CD14-positive monocyte (primary cell): ENCODE data around the gene KIF20B. TPM values are rescaled to one million over a fixed set of nuclear protein-coding genes. Genes with fewer than 3 reads are reported as not detected.

Experiments
- DNase-seq, 3 donors: peaks; one replicate each; pipeline ENCODE4 v3.0.0-alpha.2; 2011 to 2022
- H2AFZ ChIP-seq: 2 replicates; pipeline ENCODE4 v1.6.0; 2012; ENCODE audit warnings: mild to moderate bottlenecking, low read depth, low read length, inconsistent platforms; ENCODE audit not compliant: insufficient read depth, poor library complexity, severe bottlenecking
- H3K27ac ChIP-seq, 2 donors: 1 replicate in 1 of 2; 2 replicates in 1 of 2; pipeline ENCODE4 v1.5.1; 2012 to 2013; ENCODE audit warnings: low read length in 2 of 2, control low read depth in 1 of 2, inconsistent platforms in 1 of 2, low read depth in 1 of 2, mild to moderate bottlenecking in 1 of 2
- H3K27me3 ChIP-seq, 2 donors: one replicate each; pipeline versions ENCODE4 v1.6.0 to v1.6.1; 2011 to 2013; ENCODE audit warnings: low read length in 2 of 2; ENCODE audit not compliant: control insufficient read depth in 2 of 2, insufficient read depth in 2 of 2
- H3K36me3 ChIP-seq, 2 donors: replicated peaks in 1 of 2; 1 replicate in 1 of 2; 2 replicates in 1 of 2; pipeline versions ENCODE4 v1.5.1 to v1.6.1; 2012 to 2013; ENCODE audit warnings: low read length in 2 of 2, control low read depth in 1 of 2, inconsistent platforms in 1 of 2, mild to moderate bottlenecking in 1 of 2; ENCODE audit not compliant: insufficient read depth in 2 of 2, control insufficient read depth in 1 of 2
- H3K4me1 ChIP-seq, 2 donors: 1 replicate in 1 of 2; 2 replicates in 1 of 2; pipeline versions ENCODE4 v1.5.1 to v1.6.1; 2012 to 2013; ENCODE audit warnings: low read length in 2 of 2, control low read depth in 1 of 2, inconsistent platforms in 1 of 2, mild to moderate bottlenecking in 1 of 2, moderate library complexity in 1 of 2; ENCODE audit not compliant: insufficient read depth in 2 of 2, control insufficient read depth in 1 of 2
- H3K4me2 ChIP-seq: replicated peaks from 2 replicates; pipeline ENCODE3; 2012; ENCODE audit warnings: low read length, moderate library complexity, mild to moderate bottlenecking; ENCODE audit not compliant: poor library complexity, severe bottlenecking; ENCODE audit errors: extremely low read depth
- H3K4me3 ChIP-seq, 3 experiments: fragments of 200-600 bp in 1 of 3; sonication (generic) in 1 of 3; replicated peaks in 1 of 3; 1 replicate in 2 of 3; 2 replicates in 1 of 3; pipeline ENCODE4 v1.5.1; 2011 to 2013; ENCODE audit warnings: low read length in 3 of 3, mild to moderate bottlenecking in 3 of 3, control low read depth in 2 of 3, low read depth in 2 of 3, inconsistent platforms in 1 of 3, moderate library complexity in 1 of 3
- H3K79me2 ChIP-seq: 2 replicates; pipeline ENCODE4 v1.6.0; 2012; ENCODE audit warnings: mild to moderate bottlenecking, control low read depth, inconsistent platforms, low read length, moderate library complexity; ENCODE audit not compliant: insufficient read depth
- H3K9ac ChIP-seq: 2 replicates; pipeline ENCODE4 v1.6.0; 2017; ENCODE audit warnings: low read length, mild to moderate bottlenecking; ENCODE audit not compliant: insufficient read depth, poor library complexity, severe bottlenecking
- H3K9me3 ChIP-seq, 2 donors: replicated peaks in 1 of 2; 1 replicate in 1 of 2; 2 replicates in 1 of 2; pipeline versions ENCODE4 v1.5.1 to v1.6.1; 2012 to 2013; ENCODE audit warnings: low read length in 2 of 2, control low read depth in 1 of 2; ENCODE audit not compliant: control insufficient read depth in 1 of 2, insufficient read depth in 1 of 2
- H4K20me1 ChIP-seq: 2 replicates; pipeline ENCODE4 v1.6.0; 2012; ENCODE audit warnings: mild to moderate bottlenecking, low read length, control low read depth, moderate library complexity; ENCODE audit not compliant: insufficient read depth
- H3K27ac Mint-ChIP-seq, 7 donors: one replicate each; pipeline ENCODE4 v1.8.0; 2020; ENCODE audit warnings: mild to moderate bottlenecking in 7 of 7, mixed read lengths in 7 of 7, moderate library complexity in 6 of 7, inconsistent platforms in 2 of 7
- H3K27me3 Mint-ChIP-seq, 3 donors: one replicate each; pipeline ENCODE4 v1.8.0; 2021 to 2022; ENCODE audit warnings: low read depth in 3 of 3, mild to moderate bottlenecking in 3 of 3, mixed read lengths in 3 of 3, moderate library complexity in 3 of 3, inconsistent platforms in 1 of 3
- H3K36me3 Mint-ChIP-seq, 2 donors: one replicate each; pipeline ENCODE4 v1.8.0; 2020; ENCODE audit warnings: mixed read lengths in 2 of 2, inconsistent platforms in 1 of 2, mild to moderate bottlenecking in 1 of 2
- H3K4me1 Mint-ChIP-seq: one replicate; pipeline ENCODE4 v1.8.0; 2020; ENCODE audit warnings: mild to moderate bottlenecking, mixed read lengths
- H3K4me3 Mint-ChIP-seq, 2 donors: one replicate each; pipeline ENCODE4 v1.8.0; 2020; ENCODE audit warnings: mild to moderate bottlenecking in 2 of 2, mixed read lengths in 2 of 2, moderate library complexity in 1 of 2
- H3K9me3 Mint-ChIP-seq, 7 donors: one replicate each; pipeline ENCODE4 v1.8.0; 2020 to 2022; ENCODE audit warnings: mixed read lengths in 7 of 7, mild to moderate bottlenecking in 6 of 7, moderate library complexity in 6 of 7, inconsistent platforms in 2 of 7
- CTCF ChIP-seq: fragments of 200-600 bp; IDR thresholded peaks from one replicate; pipeline ENCODE4 v1.8.0; 2022; ENCODE audit warnings: antibody characterized with exemption, mild to moderate bottlenecking
- WGBS: methylation state at CpG from one replicate; pipeline ENCODE4 v1.1.5; 2013; ENCODE audit warnings: missing lambda C conversion rate; ENCODE audit not compliant: insufficient coverage; 5-methylcytosine and 5-hydroxymethylcytosine counted together
- intact Hi-C, 2 donors: fragments of 100-400 bp; cut with micrococcal nuclease; formaldehyde crosslinking; loops; one replicate each; pipeline versions ENCODE4 v1.15.0 to v1.15.1; 2023
- polyA plus RNA-seq, 3 donors: library from polyadenylated mRNA; depleted of rRNA in 1 of 3; unstranded in 2 of 3; stranded (reverse) in 1 of 3; fragments of 300-500 nt in 2 of 3; fragments of >200 nt in 1 of 3; fragmentation: Illumina TruSeq in 2 of 3; gene quantifications; 1 replicate in 2 of 3; 2 replicates in 1 of 3; pipeline ENCODE4 v1.2.3, GENCODE V29; 2012 to 2021

The KIF20B gene
- polyA plus RNA-seq, 3 donors: 0.44 to 3.9 (median 1.5) TPM

- Histone ChIP-seq H3K9me3 (no peaks in the 10 kb centered on the region), H3K79me2 (no peaks in the 10 kb centered on the region), H3K4me3 (no peak overlapping the region), H3K27me3 (no peaks in the 10 kb centered on the region), H3K36me3 (peaks cover 24 to 79% of the 10 kb centered on the region in 2 donors), H3K27ac (no peak overlapping the region), H3K9ac (no peak overlapping the region), H3K4me2 (no peak overlapping the region), H2AFZ (no peak overlapping the region), H4K20me1 (no peaks in the 10 kb centered on the region), H3K4me1 (no peaks in the 10 kb centered on the region)
- H3K4me1 Mint-ChIP-seq: no peaks in the 10 kb centered on the region
- peaks cover 0 to 1% (median 0%) of the 10 kb centered on the region in 3 donors for H3K27me3 Mint-ChIP-seq
- no peak for DNase-seq
- no peak for TF ChIP-seq CTCF
- H3K27ac Mint-ChIP-seq: no peak overlapping the region
- H3K9me3 Mint-ChIP-seq: no peaks in the 10 kb centered on the region
- peaks cover 67 to 92% of the 10 kb centered on the region in 2 donors for H3K36me3 Mint-ChIP-seq
- intact Hi-C loops: no loop called here
- H3K4me3 Mint-ChIP-seq: no peak overlapping the region
Observed at GRCh38 chr10:89776665-89777064, 75.3 kb downstream of the KIF20B start.

- H3K27ac ChIP-seq: no peak overlapping the region
- Mint-ChIP-seq H3K9me3 (peaks cover 0 to 3% (median 0%) of the 10 kb centered on the region in 7 donors), H3K27ac (no peak overlapping the region), H3K4me3 (no peak overlapping the region), H3K27me3 (peaks cover 0 to 1% (median 0%) of the 10 kb centered on the region in 3 donors), H3K36me3 (peaks cover 30 to 44% of the 10 kb centered on the region in 2 donors), H3K4me1 (no peaks in the 10 kb centered on the region)
- no peaks in the 10 kb centered on the region for H3K4me1 ChIP-seq
- H3K36me3 ChIP-seq: peaks cover 6 to 36% of the 10 kb centered on the region in 2 donors
- H3K4me3 ChIP-seq: no peak overlapping the region
- H2AFZ ChIP-seq: no peak overlapping the region
- no peaks in the 10 kb centered on the region for H3K79me2 ChIP-seq
- H3K4me2 ChIP-seq: no peak overlapping the region
- intact Hi-C loops: no loop called here
- H4K20me1 ChIP-seq: no peaks in the 10 kb centered on the region
- H3K9ac ChIP-seq: no peak overlapping the region
- no peak for DNase-seq
- no peak for TF ChIP-seq CTCF
- H3K27me3 ChIP-seq: no peaks in the 10 kb centered on the region
- no CpG with 5 or more reads among the region's 2 CpGs for WGBS
- no peaks in the 10 kb centered on the region for H3K9me3 ChIP-seq
Observed at GRCh38 chr10:89782470-89782869, 81.1 kb downstream of the KIF20B start.
